Erythroblast (primary cell): Measurements from ENCODE around the gene HAUS1.
"Not testable (repeated sequence)": the region's sequence is repeated elsewhere in the genome, so short reads cannot be mapped to it uniquely, and the experiment has no call there.

Source experiments
- DNase-seq, 2 experiments: peaks; one replicate each; lab custom pipeline; 2025; lab: John Stamatoyannopoulos, UW
- GATA1 ChIP-seq: IDR thresholded peaks from 2 replicates; pipeline ENCODE4 v1.6.1; 2011; ENCODE audit warnings: low read depth, mild to moderate bottlenecking, control low read depth, low read length, moderate library complexity
- POLR2A ChIP-seq: IDR thresholded peaks from 2 replicates; pipeline ENCODE4 v1.6.1; 2011; ENCODE audit warnings: mild to moderate bottlenecking, low read length

The HAUS1 gene

DNA sequence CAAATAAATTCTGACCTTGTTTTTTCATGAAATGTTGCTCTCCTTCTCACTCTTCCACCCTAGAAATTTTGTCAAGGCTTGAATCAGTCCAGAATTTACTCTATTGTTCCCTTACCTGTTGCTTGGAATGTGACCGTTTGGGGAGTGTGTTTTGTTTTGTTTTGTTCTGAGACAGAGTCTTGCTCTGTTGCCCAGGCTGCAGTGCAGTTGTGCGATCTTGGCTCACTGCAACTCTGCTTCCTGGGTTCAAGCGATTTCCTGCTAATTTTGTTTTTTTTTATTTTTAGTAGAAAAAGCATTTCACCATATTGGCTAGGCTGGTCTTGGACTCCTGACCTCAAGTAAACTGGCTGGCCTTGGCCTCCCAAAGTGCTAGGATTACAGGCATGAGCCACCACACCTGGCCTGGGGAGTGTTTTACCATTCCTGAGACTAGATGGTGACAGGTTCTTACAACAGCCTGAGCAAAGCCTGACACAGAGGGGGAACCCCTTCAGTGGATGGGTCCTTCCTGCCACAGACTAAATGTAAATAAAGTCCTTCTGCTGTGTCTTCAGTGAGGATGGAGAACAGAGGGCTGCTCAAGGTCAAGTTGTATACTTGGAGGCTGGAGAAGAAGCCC, 52.0 kb downstream of the HAUS1 start:
- no peak for DNase-seq
- TF ChIP-seq GATA1: no peak
- TF ChIP-seq POLR2A: no peak

DNA sequence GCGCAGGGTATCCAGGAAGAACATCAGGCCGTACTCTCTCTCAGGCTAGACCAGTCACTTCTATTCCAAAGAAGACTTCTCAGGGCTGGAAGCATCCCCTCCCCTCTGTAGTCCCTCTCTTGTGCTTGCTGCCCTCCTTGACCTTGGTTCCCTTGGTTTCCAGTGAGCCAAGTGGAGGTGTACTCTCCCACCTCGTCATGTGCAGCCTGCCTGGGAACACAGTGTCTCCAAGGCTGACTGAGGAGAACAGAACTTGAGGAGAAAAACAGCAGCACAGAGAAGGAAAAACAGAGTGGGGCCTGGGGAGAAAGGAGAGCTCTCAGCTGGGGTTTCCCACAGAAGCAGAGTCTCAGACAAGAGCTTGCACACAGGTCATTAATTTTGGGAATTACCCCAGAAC, 52.7 kb downstream of the HAUS1 start:
- TF ChIP-seq POLR2A (no peak), GATA1 (no peak)
- DNase-seq: no peak

DNA sequence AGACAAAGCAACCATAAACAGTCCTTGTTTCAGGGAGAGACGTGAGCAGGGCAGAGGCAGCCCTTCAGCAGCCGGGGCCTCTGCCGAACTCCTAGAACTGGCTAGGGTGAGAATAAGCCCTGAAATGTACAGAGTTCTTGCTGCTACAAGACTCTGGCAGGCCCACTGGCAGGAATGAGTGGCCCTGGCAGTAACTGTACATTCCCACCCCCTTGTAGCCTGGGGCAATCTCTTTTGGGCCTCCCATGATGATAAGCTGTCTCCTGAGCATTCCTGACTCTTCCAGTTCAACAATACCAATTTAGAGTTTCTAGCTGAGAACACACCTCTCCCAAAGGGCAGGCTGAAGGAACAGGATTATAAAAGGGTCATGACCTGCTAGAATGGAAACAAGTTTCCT, 54.3 kb downstream of the HAUS1 start:
- TF ChIP-seq POLR2A (no peak), GATA1 (no peak)

DNA sequence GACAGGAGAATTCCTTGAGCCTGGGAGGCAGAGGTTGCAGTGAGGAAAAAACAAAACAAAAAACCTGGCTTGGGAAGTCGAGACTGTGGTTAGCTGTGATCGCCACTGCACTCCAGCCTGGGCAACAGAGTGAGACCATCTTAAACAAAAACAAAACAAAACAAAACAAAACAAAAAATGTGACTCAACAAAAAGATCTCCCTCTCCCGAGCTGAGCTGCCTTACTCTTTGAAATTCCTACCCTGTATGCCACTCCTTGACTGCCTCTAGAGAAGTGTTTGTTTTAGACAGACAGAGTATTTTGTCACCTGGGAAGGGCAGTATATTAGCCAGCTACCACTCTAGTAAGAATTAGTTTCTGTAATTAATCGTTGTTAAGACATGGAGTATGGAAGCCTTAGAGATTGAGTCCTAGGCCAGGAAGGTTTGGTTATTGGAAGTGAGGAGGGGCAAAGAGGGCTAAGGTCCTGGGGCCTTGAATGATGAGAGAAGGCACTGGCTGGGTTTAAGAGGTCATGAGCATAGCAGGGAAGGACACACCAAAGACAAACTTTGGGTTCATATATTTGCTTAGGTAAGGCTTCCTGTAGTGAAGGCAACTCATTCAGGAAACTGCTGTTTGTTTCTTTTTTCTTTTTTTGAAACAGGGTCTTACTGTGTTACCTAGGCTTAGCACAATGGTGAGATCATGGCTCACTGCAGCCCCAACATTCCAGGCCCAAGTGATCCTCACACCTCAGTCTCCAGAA, 56.0 kb downstream of the HAUS1 start:
- no peak for DNase-seq
- TF ChIP-seq POLR2A (no peak), GATA1 (no peak)

More for the DNA sequence above, 54.3 kb downstream of the HAUS1 start:
- no peak for DNase-seq

DNA sequence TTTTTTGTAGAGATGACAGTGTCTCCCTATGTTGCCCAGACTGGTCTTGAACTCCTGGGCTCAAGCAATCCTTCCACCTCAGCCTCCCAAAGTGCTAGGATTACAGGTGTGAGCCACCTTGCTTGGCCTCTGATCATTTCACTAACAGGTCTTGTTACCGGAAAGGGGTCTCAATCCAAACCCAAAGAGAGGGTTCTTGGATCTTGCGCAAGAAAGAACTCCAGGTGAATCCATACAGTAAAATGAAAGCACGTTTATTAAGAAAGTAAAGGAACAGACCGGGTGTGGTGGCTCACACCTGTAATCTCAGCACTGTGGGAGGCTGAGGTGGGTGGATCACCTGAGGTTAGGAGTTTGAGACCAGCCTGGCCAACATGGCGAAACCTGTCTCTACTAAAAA, 56.7 kb downstream of the HAUS1 start:
- not testable (repeated sequence) for DNase-seq

DNA sequence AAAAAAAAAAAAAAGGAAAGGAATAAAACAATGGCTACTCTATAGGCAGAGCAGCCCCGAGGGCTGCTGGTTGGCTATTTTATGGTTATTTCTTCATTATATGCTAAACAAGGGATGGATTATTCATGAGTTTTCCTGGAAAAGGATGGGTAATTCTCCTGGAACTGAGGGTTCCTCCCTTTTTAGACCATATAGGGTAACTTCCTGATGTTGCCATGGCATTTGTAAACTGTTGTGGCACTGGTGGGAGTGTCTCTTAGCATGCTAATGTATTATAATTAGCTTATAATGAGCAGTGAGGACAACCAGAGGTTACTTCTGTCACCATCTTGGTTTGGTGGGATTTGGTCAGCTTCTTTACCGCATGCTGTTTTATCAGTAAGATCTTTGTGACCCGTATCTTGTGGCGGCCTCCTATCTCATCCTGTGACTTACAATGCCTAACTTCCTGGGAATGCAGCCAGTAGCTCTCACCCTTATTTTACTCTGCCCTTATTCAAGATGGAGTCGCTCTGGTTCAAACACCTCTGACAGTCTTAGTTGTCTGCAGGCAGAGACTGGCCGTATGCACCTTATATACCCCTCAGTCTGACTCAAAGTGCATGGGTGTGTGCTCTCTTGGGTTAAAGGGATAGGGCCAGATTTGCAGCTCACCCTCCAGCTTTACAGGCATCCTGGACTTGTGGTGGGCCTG, 57.7 kb downstream of the HAUS1 start:
- DNase-seq: peak in 1 of 2 experiments; percentile 50
- TF ChIP-seq POLR2A (no peak), GATA1 (no peak)

DNA sequence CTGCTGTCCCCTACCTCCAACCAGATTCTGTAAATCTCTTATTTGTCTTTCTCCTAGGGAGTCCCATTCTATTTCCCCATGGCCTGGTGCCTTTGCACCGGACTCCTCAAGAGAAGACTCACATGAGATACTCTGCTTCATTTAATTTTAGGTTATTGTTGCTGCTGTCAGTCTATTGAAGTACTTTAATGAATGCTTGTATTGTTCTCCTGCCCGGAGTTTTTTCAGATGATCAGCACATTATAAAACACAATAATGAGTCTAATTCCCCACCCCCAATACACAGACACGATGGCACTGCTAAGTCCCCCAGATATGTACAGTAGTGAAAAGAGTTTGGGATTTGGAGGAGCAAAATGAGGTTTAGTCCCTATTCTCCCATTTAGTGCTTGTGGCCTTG, 58.9 kb downstream of the HAUS1 start:
- DNase-seq: no peak
- TF ChIP-seq GATA1 (no peak), POLR2A (no peak)

DNA sequence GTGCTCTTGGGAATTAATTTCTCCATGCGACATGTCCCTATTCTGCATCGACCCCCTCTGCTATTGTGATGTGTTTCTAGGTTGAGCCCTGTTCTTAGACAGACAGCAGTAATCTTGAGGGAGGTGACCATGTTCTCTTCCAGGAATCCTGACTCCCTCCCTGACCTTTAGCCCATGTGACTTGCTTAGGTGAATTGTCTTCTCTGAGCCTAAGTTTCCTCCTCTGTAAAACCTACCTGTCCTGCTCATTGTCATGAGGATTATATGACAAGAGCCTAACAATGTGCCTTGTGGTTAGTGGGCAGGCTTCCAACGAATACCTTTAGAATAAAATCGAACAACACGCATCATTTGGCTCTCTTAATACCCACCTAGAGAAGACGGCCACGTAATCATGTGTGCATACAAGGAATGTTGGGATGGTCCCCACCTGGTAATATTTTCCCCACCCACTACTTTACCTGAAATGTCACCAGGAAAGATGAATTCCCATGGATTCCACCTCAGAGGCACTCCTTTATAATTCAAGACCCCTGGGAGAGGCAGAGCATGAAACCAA, 59.8 kb downstream of the HAUS1 start:
- TF ChIP-seq GATA1 (no peak), POLR2A (no peak)
- DNase-seq: no peak

DNA sequence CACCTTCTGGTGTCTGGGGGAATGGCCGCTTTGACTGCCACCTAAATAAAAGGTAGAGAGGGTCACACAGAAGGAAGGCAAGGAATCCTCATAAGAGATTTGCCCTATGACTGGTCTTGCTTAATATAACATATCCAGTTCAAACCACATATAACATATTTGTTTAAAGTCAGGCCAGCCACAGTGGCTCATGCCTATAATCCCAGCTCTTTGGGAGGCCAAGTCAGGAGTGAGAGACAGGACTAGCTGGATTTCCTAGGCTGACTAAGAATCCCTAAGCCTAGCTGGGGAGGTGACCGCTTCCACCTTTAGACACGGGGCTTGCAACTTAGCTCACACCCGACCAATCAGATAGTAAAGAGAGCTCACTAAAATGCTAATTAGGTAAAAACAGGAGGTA, 60.3 kb downstream of the HAUS1 start:
- DNase-seq: not testable (repeated sequence)

DNA sequence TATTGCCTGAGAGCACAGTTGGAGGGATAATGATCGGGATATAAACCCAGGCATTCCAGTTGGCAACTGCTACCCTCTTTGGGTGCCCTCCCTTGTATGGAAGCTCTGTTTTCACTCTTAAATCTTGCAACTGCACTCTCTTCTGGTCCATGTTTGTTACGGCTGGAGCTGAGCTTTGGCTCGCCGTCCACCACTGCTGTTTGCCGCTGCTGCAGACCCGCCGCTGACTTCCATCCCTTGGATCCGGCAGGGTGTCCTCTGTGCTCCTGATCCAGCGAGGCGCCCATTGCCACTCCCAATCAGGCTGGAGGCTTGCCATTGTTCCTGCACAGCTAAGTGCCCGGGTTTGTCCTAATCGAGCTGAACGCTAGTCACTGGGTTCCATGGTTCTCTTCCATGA, 60.7 kb downstream of the HAUS1 start:
- TF ChIP-seq GATA1 (no peak), POLR2A (no peak)
- no peak for DNase-seq

DNA sequence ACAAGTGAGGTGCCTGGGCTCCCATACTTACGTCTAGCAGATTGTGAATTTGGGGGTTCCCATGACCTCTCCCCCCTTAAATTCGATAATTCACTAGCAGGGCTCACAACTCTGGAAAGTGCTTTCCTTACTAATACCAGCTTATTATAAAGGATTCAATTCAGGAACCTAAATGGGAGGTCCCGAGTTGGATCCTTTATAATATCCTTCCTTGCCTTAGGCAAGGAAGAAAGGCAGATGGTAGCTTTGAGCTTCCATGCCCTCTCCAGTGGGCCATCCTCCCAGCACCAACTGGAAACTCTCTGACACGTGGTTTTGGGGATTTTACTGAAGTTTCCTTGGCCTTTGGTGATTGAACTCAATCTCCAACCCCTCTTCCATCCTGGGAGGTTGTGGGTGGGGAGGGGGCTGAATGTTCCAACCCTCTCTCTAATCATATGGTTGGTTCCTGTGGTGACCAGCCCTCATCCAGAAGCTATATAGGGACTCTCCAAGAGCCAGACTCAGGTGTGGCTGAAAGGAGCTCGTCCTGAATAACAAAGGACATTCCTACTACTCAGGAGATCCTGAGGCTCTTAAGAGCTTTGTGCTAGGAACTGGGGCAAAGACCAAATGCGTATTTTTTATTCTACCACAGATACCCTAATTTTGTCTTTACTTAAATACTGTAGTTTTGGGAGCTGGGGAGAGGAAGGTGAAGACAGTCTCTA, 62.2 kb downstream of the HAUS1 start:
- TF ChIP-seq GATA1 (no peak), POLR2A (no peak)

DNA sequence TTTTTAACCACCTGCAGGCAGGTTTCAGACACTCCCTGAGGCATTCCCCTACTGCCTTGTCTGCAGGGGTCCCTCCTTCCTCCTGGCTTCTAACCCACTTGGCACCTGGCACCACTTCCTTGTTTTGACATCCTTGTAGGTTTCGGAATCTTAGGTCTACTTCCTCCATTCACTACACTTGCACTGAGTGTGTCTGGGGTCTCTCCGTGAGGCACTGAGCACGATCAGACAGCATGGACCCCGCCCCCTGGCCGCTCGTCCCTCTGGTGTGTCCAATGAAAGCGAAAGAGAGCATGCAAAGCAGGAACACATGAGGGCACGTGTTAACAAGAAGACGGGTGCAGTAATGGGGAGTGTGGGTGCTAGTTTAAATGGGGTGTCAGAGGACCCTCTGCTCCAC, 63.8 kb downstream of the HAUS1 start:
- DNase-seq: peak; percentile 46 to 65
- TF ChIP-seq POLR2A (no peak), GATA1 (no peak)

More for the DNA sequence above, 62.2 kb downstream of the HAUS1 start:
- no peak for DNase-seq

DNA sequence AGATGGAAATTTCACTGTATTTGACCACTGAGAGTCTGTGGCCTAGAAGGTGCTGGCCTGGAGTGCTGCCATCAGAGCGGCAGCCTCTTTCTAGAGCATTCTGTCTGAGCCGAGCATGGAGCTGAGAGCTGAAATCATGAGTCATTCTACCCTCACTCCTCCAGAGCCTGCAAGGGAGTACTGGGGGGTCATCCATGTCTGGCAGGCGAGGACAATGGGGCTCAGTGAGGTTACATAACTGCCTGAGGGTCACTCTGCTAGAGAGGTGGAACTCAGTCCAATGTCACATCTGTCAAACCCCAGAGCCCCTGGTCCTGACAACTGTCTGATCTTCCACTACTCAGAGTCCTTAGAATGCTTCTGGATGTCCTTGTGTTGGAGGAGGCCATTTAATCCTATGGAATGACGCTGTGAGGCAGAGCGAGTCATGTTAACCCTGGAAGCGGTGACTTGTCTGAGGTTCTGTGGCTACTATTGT, 65.3 kb downstream of the HAUS1 start:
- no peak for TF ChIP-seq POLR2A
- TF ChIP-seq GATA1: no peak
- DNase-seq: peak; percentile 29 to 35
